ENCODE measurements around the gene DPY19L1. TPM values are rescaled to one million over a fixed set of nuclear protein-coding genes. Genes with fewer than 3 reads are reported as not detected.
"Not testable (repeated sequence)": the region's sequence is repeated elsewhere in the genome, so short reads cannot be mapped to it uniquely, and the experiment has no call there.

Gene DPY19L1
- total and polyA plus RNA-seq, 3 donors from 2014 or later, result 40.2 to 63.8 (median 53.4) TPM

- H3K36me3 ChIP-seq (ENCODE audit: low read depth, missing control alignments), result no peaks in the 10 kb centered on the region
- no peaks in the 10 kb centered on the region for H3K4me1 ChIP-seq
- TF ChIP-seq CTCF (IDR thresholded peaks at IDR 0.05), result no peak
- no peak for TF ChIP-seq POLR2A (IDR thresholded peaks at IDR 0.05)
- H3K27ac ChIP-seq, result no peak overlapping the region
- intact Hi-C loops (cut with DNase I; ENCODE audit: low total_unique reads), result no loop called here
- no peaks in the 10 kb centered on the region for H3K27me3 ChIP-seq
- WGBS, 2 donors, result 79 to 84% methylated on average over 2 of the region's 2 CpGs
- H3K4me3 ChIP-seq, result no peak overlapping the region
- no peaks in the 10 kb centered on the region for H3K9me3 ChIP-seq
- no peak for DNase-seq
Observed at GRCh38 chr7:34879871-34880270, 157.4 kb downstream of the DPY19L1 start.

GRCh38 chr7:34878944-34879735 is 158.1 kb downstream of the DPY19L1 start:
- H3K27me3 ChIP-seq; H3K27ac ChIP-seq; H3K4me1 ChIP-seq; H3K4me3 ChIP-seq; intact Hi-C loops (cut with DNase I; ENCODE audit: low total_unique reads); H3K36me3 ChIP-seq (ENCODE audit: low read depth, missing control alignments); H3K9me3 ChIP-seq; DNase-seq: not testable (repeated sequence)
- WGBS, 2 donors, result 76 to 87% methylated on average over 8 of the region's 8 CpGs

MicroRNA genes within 50 kb of the gene (microRNA counts, 767-probe panel; counts per million panel counts)
- 0 to 152 counts per million in 2 donors for microRNA hsa-miR-548n

Small RNA genes lying within 50 kb of the gene (microRNA-seq; reads per million reads assigned to microRNA genes)
- gene MIR548N (ENCODE audit: borderline number of aligned reads in 2 of 2, borderline replicate concordance in 1 of 2), result 1.4 reads per million in 2 donors

Small RNA genes lying within 50 kb of the gene (small RNA-seq; reads per million reads assigned to genes)
- gene MIR548N, result 0 to 0.09 reads per million in 2 donors
- 0 reads per million in 2 donors for gene RF00322

Other genes starting within 250 kb of the DPY19L1 start
- 1 to 10 TPM; 2.8 to 3.8 TPM for gene TBX20, start 216.6 kb upstream of the DPY19L1 start, total RNA-seq
- 0.63 TPM for gene TBX20, start 216.6 kb upstream of the DPY19L1 start, polyA plus RNA-seq (ENCODE audit: insufficient read depth, low read depth, low replicate concordance)